Duodenal mucosa (tissue), 2 donors: ENCODE data around the gene PAM.
"Not testable (repeated sequence)": the region's sequence is repeated elsewhere in the genome, so short reads cannot be mapped to it uniquely, and the experiment has no call there.

ENCODE experiments used
- H3K27ac ChIP-seq: one replicate; pipeline ENCODE4 v1.7.0; 2013; ENCODE audit warnings: low read depth, low read length
- H3K27me3 ChIP-seq, 2 donors: one replicate each; pipeline ENCODE4 v1.7.0; 2013; ENCODE audit warnings: low read length in 2 of 2, control low read depth in 1 of 2; ENCODE audit not compliant: insufficient read depth in 2 of 2, control insufficient read depth in 1 of 2
- H3K36me3 ChIP-seq, 2 donors: one replicate each; pipeline ENCODE4 v1.7.0; 2013; ENCODE audit warnings: low read length in 2 of 2, control low read depth in 1 of 2; ENCODE audit not compliant: insufficient read depth in 2 of 2, control insufficient read depth in 1 of 2
- H3K4me1 ChIP-seq, 2 donors: one replicate each; pipeline ENCODE4 v1.7.0; 2013; ENCODE audit warnings: low read length in 2 of 2, control low read depth in 1 of 2; ENCODE audit not compliant: insufficient read depth in 2 of 2, control insufficient read depth in 1 of 2
- H3K4me3 ChIP-seq, 2 donors: one replicate each; pipeline ENCODE4 v1.7.0; 2013; ENCODE audit warnings: low read length in 2 of 2, low read depth in 1 of 2
- H3K9ac ChIP-seq, 2 donors: one replicate each; pipeline ENCODE4 v1.7.0; 2013; ENCODE audit warnings: low read length in 2 of 2, low read depth in 1 of 2
- H3K9me3 ChIP-seq, 2 donors: one replicate each; pipeline ENCODE4 v1.7.0; 2013; ENCODE audit warnings: low read length in 2 of 2, control low read depth in 1 of 2; ENCODE audit not compliant: control insufficient read depth in 1 of 2

Gene PAM

GRCh38 chr5:102764381-102765004 lies 9.4 kb downstream of the PAM start:
- no peaks in the 10 kb centered on the region for H3K36me3 ChIP-seq
- peaks cover 12 to 23% of the 10 kb centered on the region in 2 donors for H3K4me1 ChIP-seq
- no peak overlapping the region for H3K27ac ChIP-seq
- H3K4me3 ChIP-seq: no peak overlapping the region
- no peaks in the 10 kb centered on the region for H3K9me3 ChIP-seq
- H3K9ac ChIP-seq: no peak overlapping the region
- no peaks in the 10 kb centered on the region for H3K27me3 ChIP-seq

- no peaks in the 10 kb centered on the region for H3K36me3 ChIP-seq
- no peak overlapping the region for H3K4me3 ChIP-seq
- no peaks in the 10 kb centered on the region for H3K27me3 ChIP-seq
- peaks cover 12 to 23% of the 10 kb centered on the region in 2 donors for H3K4me1 ChIP-seq
- H3K27ac ChIP-seq: no peak overlapping the region
- H3K9me3 ChIP-seq: no peaks in the 10 kb centered on the region
- H3K9ac ChIP-seq: no peak overlapping the region
Measured at GRCh38 chr5:102765350-102765749, 10.2 kb downstream of the PAM start.

- H3K4me3 ChIP-seq: no peak overlapping the region
- no peak overlapping the region for H3K27ac ChIP-seq
- H3K36me3 ChIP-seq: no peaks in the 10 kb centered on the region
- H3K4me1 ChIP-seq: peaks cover 12 to 18% of the 10 kb centered on the region in 2 donors
- H3K27me3 ChIP-seq: no peaks in the 10 kb centered on the region
- H3K9ac ChIP-seq: no peak overlapping the region
- no peaks in the 10 kb centered on the region for H3K9me3 ChIP-seq
Measured at GRCh38 chr5:102766295-102767090, 11.4 kb downstream of the PAM start.

- Histone ChIP-seq H3K27ac (no peak overlapping the region), H3K36me3 (no peaks in the 10 kb centered on the region), H3K27me3 (no peaks in the 10 kb centered on the region), H3K9me3 (no peaks in the 10 kb centered on the region), H3K9ac (no peak overlapping the region), H3K4me3 (no peak overlapping the region), H3K4me1 (peaks cover 6% of the 10 kb centered on the region in 2 donors)
Measured at GRCh38 chr5:102767862-102768261, 12.8 kb downstream of the PAM start.

GRCh38 chr5:102770803-102771202 lies 15.7 kb downstream of the PAM start:
- Histone ChIP-seq H3K9ac (no peak overlapping the region), H3K27ac (no peak overlapping the region), H3K27me3 (no peaks in the 10 kb centered on the region), H3K36me3 (no peaks in the 10 kb centered on the region), H3K4me3 (no peak overlapping the region), H3K4me1 (no peaks in the 10 kb centered on the region), H3K9me3 (no peaks in the 10 kb centered on the region)

GRCh38 chr5:102771435-102771834 lies 16.3 kb downstream of the PAM start:
- Histone ChIP-seq H3K9ac (no peak overlapping the region), H3K36me3 (no peaks in the 10 kb centered on the region), H3K9me3 (no peaks in the 10 kb centered on the region), H3K27me3 (no peaks in the 10 kb centered on the region), H3K27ac (no peak overlapping the region), H3K4me1 (no peaks in the 10 kb centered on the region), H3K4me3 (no peak overlapping the region)

- Histone ChIP-seq H3K36me3 (no peaks in the 10 kb centered on the region), H3K9me3 (no peaks in the 10 kb centered on the region), H3K4me3 (no peak overlapping the region), H3K27ac (no peak overlapping the region), H3K27me3 (no peaks in the 10 kb centered on the region), H3K9ac (no peak overlapping the region), H3K4me1 (no peaks in the 10 kb centered on the region)
Measured at GRCh38 chr5:102772273-102772672, 17.2 kb downstream of the PAM start.

- no peak overlapping the region for H3K4me3 ChIP-seq
- H3K36me3 ChIP-seq: no peaks in the 10 kb centered on the region
- H3K9me3 ChIP-seq: no peaks in the 10 kb centered on the region
- no peak overlapping the region for H3K9ac ChIP-seq
- no peaks in the 10 kb centered on the region for H3K27me3 ChIP-seq
- H3K27ac ChIP-seq: no peak overlapping the region
- H3K4me1 ChIP-seq: no peaks in the 10 kb centered on the region
Measured at GRCh38 chr5:102773133-102773532, 18.0 kb downstream of the PAM start.

- not testable (repeated sequence) for H3K4me3 ChIP-seq, H3K27ac ChIP-seq, H3K27me3 ChIP-seq, H3K36me3 ChIP-seq, H3K9me3 ChIP-seq, H3K4me1 ChIP-seq, H3K9ac ChIP-seq
Measured at GRCh38 chr5:102775756-102776155, 20.7 kb downstream of the PAM start.

GRCh38 chr5:102777099-102777498 lies 22.0 kb downstream of the PAM start:
- no peaks in the 10 kb centered on the region for H3K36me3 ChIP-seq
- no peak overlapping the region for H3K4me3 ChIP-seq
- H3K4me1 ChIP-seq: no peaks in the 10 kb centered on the region
- no peaks in the 10 kb centered on the region for H3K9me3 ChIP-seq
- H3K9ac ChIP-seq: no peak overlapping the region
- no peaks in the 10 kb centered on the region for H3K27me3 ChIP-seq
- H3K27ac ChIP-seq: no peak overlapping the region
